ENCODE measurements around the gene RYK. TPM values are rescaled to one million over a fixed set of nuclear protein-coding genes. Genes with fewer than 3 reads are reported as not detected.

The RYK gene
- total and polyA plus RNA-seq, 3 donors from 2014 or later: 82.6 to 120 (median 112) TPM

DNA sequence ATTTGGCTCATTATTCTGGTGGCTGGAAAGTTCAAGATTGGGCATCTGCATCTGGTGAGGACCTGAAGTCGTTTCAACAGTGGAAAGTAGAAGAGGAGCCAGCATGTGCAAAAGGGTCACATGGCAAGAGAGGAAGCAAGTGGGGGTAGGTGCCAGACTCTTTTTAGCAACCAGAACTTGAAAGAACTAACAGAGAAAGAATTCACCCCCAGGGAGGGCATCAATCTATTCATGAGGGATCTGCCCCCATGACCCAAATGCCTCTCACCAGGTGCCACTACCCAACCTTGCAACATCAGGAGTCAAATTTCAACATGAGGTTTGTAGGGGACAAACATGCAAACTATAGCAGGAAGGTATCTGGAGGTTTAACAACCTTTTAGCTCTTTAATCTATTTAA lies 10.3 kb upstream of the RYK start:
- Histone ChIP-seq H3K4me1 (no peaks in the 10 kb centered on the region), H3K27me3 (no peaks in the 10 kb centered on the region), H3K4me3 (no peak overlapping the region), H3K9me3 (no peaks in the 10 kb centered on the region), H3K36me3 (ENCODE audit: low read depth, missing control alignments) (no peaks in the 10 kb centered on the region), H3K27ac (no peak overlapping the region)
- WGBS, 2 donors: 53 to 57% methylated on average over 1 of the region's 1 CpG
- TF ChIP-seq, protein P1, sequence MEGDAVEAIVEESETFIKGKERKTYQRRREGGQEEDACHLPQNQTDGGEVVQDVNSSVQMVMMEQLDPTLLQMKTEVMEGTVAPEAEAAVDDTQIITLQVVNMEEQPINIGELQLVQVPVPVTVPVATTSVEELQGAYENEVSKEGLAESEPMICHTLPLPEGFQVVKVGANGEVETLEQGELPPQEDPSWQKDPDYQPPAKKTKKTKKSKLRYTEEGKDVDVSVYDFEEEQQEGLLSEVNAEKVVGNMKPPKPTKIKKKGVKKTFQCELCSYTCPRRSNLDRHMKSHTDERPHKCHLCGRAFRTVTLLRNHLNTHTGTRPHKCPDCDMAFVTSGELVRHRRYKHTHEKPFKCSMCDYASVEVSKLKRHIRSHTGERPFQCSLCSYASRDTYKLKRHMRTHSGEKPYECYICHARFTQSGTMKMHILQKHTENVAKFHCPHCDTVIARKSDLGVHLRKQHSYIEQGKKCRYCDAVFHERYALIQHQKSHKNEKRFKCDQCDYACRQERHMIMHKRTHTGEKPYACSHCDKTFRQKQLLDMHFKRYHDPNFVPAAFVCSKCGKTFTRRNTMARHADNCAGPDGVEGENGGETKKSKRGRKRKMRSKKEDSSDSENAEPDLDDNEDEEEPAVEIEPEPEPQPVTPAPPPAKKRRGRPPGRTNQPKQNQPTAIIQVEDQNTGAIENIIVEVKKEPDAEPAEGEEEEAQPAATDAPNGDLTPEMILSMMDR (IDR thresholded peaks at IDR 0.05): no peak
- TF ChIP-seq POLR2A (IDR thresholded peaks at IDR 0.05): no peak
- no peak for DNase-seq
- intact Hi-C loops (cut with DNase I; ENCODE audit: low total_unique reads): no loop called here

GRCh38 chr3:134258761-134259347 lies 8.2 kb upstream of the RYK start:
- DNase-seq: no peak
- Histone ChIP-seq H3K27ac (no peak overlapping the region), H3K36me3 (ENCODE audit: low read depth, missing control alignments) (no peaks in the 10 kb centered on the region), H3K4me1 (no peaks in the 10 kb centered on the region), H3K27me3 (no peaks in the 10 kb centered on the region), H3K4me3 (no peak overlapping the region), H3K9me3 (no peaks in the 10 kb centered on the region)
- TF ChIP-seq POLR2A (IDR thresholded peaks at IDR 0.05): no peak
- TF ChIP-seq, protein P1 (IDR thresholded peaks at IDR 0.05): no peak
- WGBS, 2 donors: 87 to 94% methylated on average over 4 of the region's 4 CpGs
- intact Hi-C loops (cut with DNase I; ENCODE audit: low total_unique reads): no loop called here

GRCh38 chr3:134255404-134255803 lies 4.7 kb upstream of the RYK start:
- TF ChIP-seq POLR2A (IDR thresholded peaks at IDR 0.05): no peak
- TF ChIP-seq, protein P1 (IDR thresholded peaks at IDR 0.05): no peak
- intact Hi-C loops (cut with DNase I; ENCODE audit: low total_unique reads): no loop called here
- H3K4me3 ChIP-seq: no peak overlapping the region

GRCh38 chr3:134253475-134254226 lies 3.0 kb upstream of the RYK start:
- intact Hi-C loops (cut with DNase I; ENCODE audit: low total_unique reads): no loop called here
- no peak overlapping the region for H3K4me3 ChIP-seq
- no peak overlapping the region for H3K27ac ChIP-seq
- DNase-seq: no peak
- no peaks in the 10 kb centered on the region for H3K9me3 ChIP-seq
- TF ChIP-seq, protein P1 (IDR thresholded peaks at IDR 0.05): no peak
- TF ChIP-seq POLR2A (IDR thresholded peaks at IDR 0.05): no peak
- H3K4me1 ChIP-seq: peaks cover 23% of the 10 kb centered on the region
- no peaks in the 10 kb centered on the region for H3K27me3 ChIP-seq
- 85 to 86% methylated on average over 1 of the region's 1 CpG for WGBS, 2 donors
- no peaks in the 10 kb centered on the region for H3K36me3 ChIP-seq (ENCODE audit: low read depth, missing control alignments)

More at GRCh38 chr3:134255404-134255803, 4.7 kb upstream of the RYK start:
- Histone ChIP-seq H3K36me3 (ENCODE audit: low read depth, missing control alignments) (no peaks in the 10 kb centered on the region), H3K4me1 (peaks cover 14% of the 10 kb centered on the region), H3K27ac (no peak overlapping the region), H3K9me3 (no peaks in the 10 kb centered on the region), H3K27me3 (no peaks in the 10 kb centered on the region)
- DNase-seq: no peak

All from testis (tissue), 3 donors.